GM23338 (cell line): ENCODE data around the gene SLC13A5. TPM values are rescaled to one million over a fixed set of nuclear protein-coding genes. Genes with fewer than 3 reads are reported as not detected.

Source experiments
- ATAC-seq: fragments of 200-7000 bp; cut with Tn5 transposase; 3 replicates; pipeline ENCODE4 v1.9.1; 2020
- DNase-seq: peaks from one replicate; pipeline ENCODE4 v3.0.0-alpha.2; 2015; ENCODE audit warnings: low spot score
- H2AFZ ChIP-seq: fragments of 200-600 bp; sonication (generic); 2 replicates; pipeline ENCODE4 v1.8.0; 2016; ENCODE audit warnings: antibody characterized with exemption, mild to moderate bottlenecking, moderate library complexity
- H3F3A ChIP-seq: fragments of 200-600 bp; sonication (generic); replicated peaks from 2 replicates; pipeline ENCODE4 v1.8.0; 2017; ENCODE audit warnings: antibody characterized with exemption, mixed run types, low read depth
- H3K27ac ChIP-seq: fragments of 200-600 bp; sonication (generic); 2 replicates; pipeline ENCODE4 v1.6.1; 2016; ENCODE audit warnings: low read depth
- H3K27me3 ChIP-seq: fragments of 200-600 bp; sonication (generic); 2 replicates; pipeline ENCODE4 v1.8.0; 2016; ENCODE audit warnings: mild to moderate bottlenecking, mixed run types, moderate library complexity; ENCODE audit not compliant: insufficient read depth
- H3K36me3 ChIP-seq: fragments of 200-600 bp; sonication (generic); 2 replicates; pipeline ENCODE4 v1.8.0; 2016; ENCODE audit warnings: mild to moderate bottlenecking; ENCODE audit not compliant: insufficient read depth
- H3K4me1 ChIP-seq: fragments of 200-600 bp; sonication (generic); 2 replicates; pipeline ENCODE4 v1.8.0; 2016; ENCODE audit warnings: mild to moderate bottlenecking, moderate library complexity; ENCODE audit not compliant: insufficient read depth
- H3K4me2 ChIP-seq: fragments of 200-600 bp; sonication (generic); 2 replicates; pipeline ENCODE4 v1.7.1; 2017; ENCODE audit warnings: mixed run types
- H3K4me3 ChIP-seq: fragments of 200-600 bp; sonication (generic); 2 replicates; pipeline ENCODE4 v1.6.1; 2016; ENCODE audit warnings: mixed run types
- H3K79me2 ChIP-seq: fragments of 200-600 bp; sonication (generic); replicated peaks from 2 replicates; pipeline ENCODE4 v1.8.0; 2017; ENCODE audit warnings: mild to moderate bottlenecking; ENCODE audit not compliant: insufficient read depth
- H3K9me2 ChIP-seq: fragments of 200-600 bp; sonication (generic); 2 replicates; pipeline ENCODE4 v1.8.0; 2017; ENCODE audit not compliant: insufficient read depth
- H4K20me1 ChIP-seq: fragments of 200-600 bp; sonication (generic); replicated peaks from 2 replicates; pipeline ENCODE4 v1.8.0; 2017; ENCODE audit warnings: mild to moderate bottlenecking; ENCODE audit not compliant: insufficient read depth
- H3K27ac Mint-ChIP-seq: 2 replicates; pipeline ENCODE4 v1.8.0; 2020; ENCODE audit warnings: inconsistent platforms, mild to moderate bottlenecking, moderate library complexity, mixed read lengths
- H3K27me3 Mint-ChIP-seq: 3 replicates; pipeline ENCODE4 v1.8.0; 2022; ENCODE audit warnings: low read depth, mild to moderate bottlenecking, moderate library complexity, mixed read lengths, inconsistent platforms; ENCODE audit not compliant: insufficient read depth, poor library complexity
- H3K36me3 Mint-ChIP-seq: 3 replicates; pipeline ENCODE4 v1.8.0; 2021; ENCODE audit warnings: low read depth, mild to moderate bottlenecking, inconsistent platforms, moderate library complexity, mixed read lengths
- H3K4me1 Mint-ChIP-seq: 3 replicates; pipeline ENCODE4 v1.8.0; 2020; ENCODE audit warnings: mild to moderate bottlenecking, inconsistent platforms, mixed read lengths
- H3K4me3 Mint-ChIP-seq: 3 replicates; pipeline ENCODE4 v1.8.0; 2021; ENCODE audit warnings: moderate library complexity, mild to moderate bottlenecking, inconsistent platforms, mixed read lengths
- H3K9me3 Mint-ChIP-seq: 3 replicates; pipeline ENCODE4 v1.8.0; 2020; ENCODE audit warnings: moderate library complexity, mild to moderate bottlenecking, inconsistent platforms, mixed read lengths
- CREB1 ChIP-seq: fragments of 250-450 bp; sonication (Bioruptor Pico); IDR thresholded peaks from 2 replicates; pipeline ENCODE4 v1.5.0; 2020; ENCODE audit warnings: low read depth, mild to moderate bottlenecking, moderate library complexity
- EZH2 ChIP-seq: fragments of 200-600 bp; sonication (generic); IDR thresholded peaks from one replicate; pipeline ENCODE4 v1.8.0; 2017; ENCODE audit warnings: antibody characterized with exemption, mild to moderate bottlenecking, low read depth; ENCODE audit not compliant: unreplicated experiment
- EZH2phosphoT487 ChIP-seq: fragments of 200-600 bp; sonication (generic); IDR thresholded peaks from one replicate; pipeline ENCODE4 v1.8.1; 2018; ENCODE audit warnings: antibody characterized with exemption; ENCODE audit not compliant: unreplicated experiment
- JUNB ChIP-seq: IDR thresholded peaks from one replicate; pipeline ENCODE4 v1.6.1; 2016; ENCODE audit warnings: antibody characterized with exemption; ENCODE audit not compliant: unreplicated experiment
- POLR2AphosphoS5 ChIP-seq: IDR thresholded peaks from 2 replicates; pipeline ENCODE4 v1.6.1; 2016; ENCODE audit warnings: antibody characterized with exemption, low read depth
- STAT1 ChIP-seq: IDR thresholded peaks from one replicate; pipeline ENCODE4 v1.6.1; 2016; ENCODE audit warnings: antibody characterized with exemption; ENCODE audit not compliant: unreplicated experiment
- ZNF114 ChIP-seq: fragments of 250-450 bp; sonication (Bioruptor Pico); IDR thresholded peaks from 2 replicates; pipeline ENCODE4 v1.5.0; 2020; ENCODE audit warnings: mild to moderate bottlenecking, moderate library complexity
- ZNF331 ChIP-seq: fragments of 250-450 bp; sonication (Bioruptor Pico); IDR thresholded peaks from 2 replicates; pipeline ENCODE4 v1.5.0; 2020; ENCODE audit warnings: low read depth, mild to moderate bottlenecking, moderate library complexity
- polyA plus RNA-seq: library from polyadenylated mRNA; unstranded; fragments of >200 nt; fragmentation: Nextera tagmentation; extraction: Ambion mirVana; gene quantifications from 2 replicates; pipeline ENCODE4 v1.2.1, GENCODE V29; 2016
- total RNA-seq: library from RNA; depleted of rRNA; stranded (reverse); fragments of >200 nt; shearing (Covaris generic); gene quantifications from 2 replicates; pipeline ENCODE4 v1.2.3, GENCODE V29; 2014
- TF ChIP-seq, protein P1 (sequence below): fragments of 250-450 bp; sonication (Bioruptor Pico); IDR thresholded peaks from 2 replicates; pipeline ENCODE4 v1.5.0; 2020; ENCODE audit warnings: mild to moderate bottlenecking, moderate library complexity
- TF ChIP-seq, protein P2 (sequence below): IDR thresholded peaks from 2 replicates; pipeline ENCODE4 v1.6.1; 2016; ENCODE audit warnings: antibody characterized with exemption
- TF ChIP-seq, protein P3 (sequence below), 2 experiments: fragments of 200-600 bp in 1 of 2; sonication (generic) in 1 of 2; conservative IDR thresholded peaks; 2 replicates each; pipeline versions ENCODE4 v1.5.1 to v1.6.1; 2016 to 2017; ENCODE audit warnings: antibody characterized with exemption in 2 of 2, low read depth in 2 of 2, mild to moderate bottlenecking in 2 of 2, moderate library complexity in 1 of 2

The SLC13A5 gene
- total and polyA plus RNA-seq, 2 experiments from 2014 or later: 1.2 to 2.3 TPM

DNA sequence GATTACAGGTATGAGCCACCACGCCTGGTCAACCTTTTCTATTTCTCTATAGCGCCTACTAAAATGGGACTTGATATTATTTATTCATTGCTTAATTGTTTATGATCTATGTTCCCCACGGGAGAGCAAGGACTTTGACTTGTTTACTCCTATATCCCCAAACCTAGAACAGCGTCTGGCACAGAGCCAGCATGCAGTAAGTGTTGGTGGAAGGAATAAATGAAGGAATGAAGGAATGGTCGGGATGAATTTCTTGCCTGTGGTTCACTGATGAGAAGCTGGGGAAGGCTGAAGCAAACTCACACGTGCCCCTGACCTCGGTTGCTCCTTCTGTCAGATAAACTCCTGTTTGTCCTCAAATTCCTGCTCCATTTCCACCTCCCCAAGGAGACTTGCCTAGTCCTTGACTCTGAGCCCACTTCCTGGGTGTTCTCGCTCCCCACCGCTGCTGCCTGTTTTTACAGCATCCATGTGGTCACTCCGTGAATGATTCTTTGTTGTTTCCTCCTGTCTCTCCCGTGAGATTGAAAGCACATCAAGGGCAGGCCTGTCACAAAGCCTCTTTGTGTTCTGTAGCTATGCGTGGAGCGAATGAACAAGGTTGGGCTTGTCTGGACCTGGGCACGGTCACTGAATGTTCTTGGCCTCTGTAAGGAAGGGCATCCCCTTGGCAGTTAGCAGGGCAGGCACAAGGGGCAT lies 44.3 kb downstream of the SLC13A5 start:
- no peak for TF ChIP-seq ZNF114 (CRISPR knock-in tag)
- TF ChIP-seq, protein P1, sequence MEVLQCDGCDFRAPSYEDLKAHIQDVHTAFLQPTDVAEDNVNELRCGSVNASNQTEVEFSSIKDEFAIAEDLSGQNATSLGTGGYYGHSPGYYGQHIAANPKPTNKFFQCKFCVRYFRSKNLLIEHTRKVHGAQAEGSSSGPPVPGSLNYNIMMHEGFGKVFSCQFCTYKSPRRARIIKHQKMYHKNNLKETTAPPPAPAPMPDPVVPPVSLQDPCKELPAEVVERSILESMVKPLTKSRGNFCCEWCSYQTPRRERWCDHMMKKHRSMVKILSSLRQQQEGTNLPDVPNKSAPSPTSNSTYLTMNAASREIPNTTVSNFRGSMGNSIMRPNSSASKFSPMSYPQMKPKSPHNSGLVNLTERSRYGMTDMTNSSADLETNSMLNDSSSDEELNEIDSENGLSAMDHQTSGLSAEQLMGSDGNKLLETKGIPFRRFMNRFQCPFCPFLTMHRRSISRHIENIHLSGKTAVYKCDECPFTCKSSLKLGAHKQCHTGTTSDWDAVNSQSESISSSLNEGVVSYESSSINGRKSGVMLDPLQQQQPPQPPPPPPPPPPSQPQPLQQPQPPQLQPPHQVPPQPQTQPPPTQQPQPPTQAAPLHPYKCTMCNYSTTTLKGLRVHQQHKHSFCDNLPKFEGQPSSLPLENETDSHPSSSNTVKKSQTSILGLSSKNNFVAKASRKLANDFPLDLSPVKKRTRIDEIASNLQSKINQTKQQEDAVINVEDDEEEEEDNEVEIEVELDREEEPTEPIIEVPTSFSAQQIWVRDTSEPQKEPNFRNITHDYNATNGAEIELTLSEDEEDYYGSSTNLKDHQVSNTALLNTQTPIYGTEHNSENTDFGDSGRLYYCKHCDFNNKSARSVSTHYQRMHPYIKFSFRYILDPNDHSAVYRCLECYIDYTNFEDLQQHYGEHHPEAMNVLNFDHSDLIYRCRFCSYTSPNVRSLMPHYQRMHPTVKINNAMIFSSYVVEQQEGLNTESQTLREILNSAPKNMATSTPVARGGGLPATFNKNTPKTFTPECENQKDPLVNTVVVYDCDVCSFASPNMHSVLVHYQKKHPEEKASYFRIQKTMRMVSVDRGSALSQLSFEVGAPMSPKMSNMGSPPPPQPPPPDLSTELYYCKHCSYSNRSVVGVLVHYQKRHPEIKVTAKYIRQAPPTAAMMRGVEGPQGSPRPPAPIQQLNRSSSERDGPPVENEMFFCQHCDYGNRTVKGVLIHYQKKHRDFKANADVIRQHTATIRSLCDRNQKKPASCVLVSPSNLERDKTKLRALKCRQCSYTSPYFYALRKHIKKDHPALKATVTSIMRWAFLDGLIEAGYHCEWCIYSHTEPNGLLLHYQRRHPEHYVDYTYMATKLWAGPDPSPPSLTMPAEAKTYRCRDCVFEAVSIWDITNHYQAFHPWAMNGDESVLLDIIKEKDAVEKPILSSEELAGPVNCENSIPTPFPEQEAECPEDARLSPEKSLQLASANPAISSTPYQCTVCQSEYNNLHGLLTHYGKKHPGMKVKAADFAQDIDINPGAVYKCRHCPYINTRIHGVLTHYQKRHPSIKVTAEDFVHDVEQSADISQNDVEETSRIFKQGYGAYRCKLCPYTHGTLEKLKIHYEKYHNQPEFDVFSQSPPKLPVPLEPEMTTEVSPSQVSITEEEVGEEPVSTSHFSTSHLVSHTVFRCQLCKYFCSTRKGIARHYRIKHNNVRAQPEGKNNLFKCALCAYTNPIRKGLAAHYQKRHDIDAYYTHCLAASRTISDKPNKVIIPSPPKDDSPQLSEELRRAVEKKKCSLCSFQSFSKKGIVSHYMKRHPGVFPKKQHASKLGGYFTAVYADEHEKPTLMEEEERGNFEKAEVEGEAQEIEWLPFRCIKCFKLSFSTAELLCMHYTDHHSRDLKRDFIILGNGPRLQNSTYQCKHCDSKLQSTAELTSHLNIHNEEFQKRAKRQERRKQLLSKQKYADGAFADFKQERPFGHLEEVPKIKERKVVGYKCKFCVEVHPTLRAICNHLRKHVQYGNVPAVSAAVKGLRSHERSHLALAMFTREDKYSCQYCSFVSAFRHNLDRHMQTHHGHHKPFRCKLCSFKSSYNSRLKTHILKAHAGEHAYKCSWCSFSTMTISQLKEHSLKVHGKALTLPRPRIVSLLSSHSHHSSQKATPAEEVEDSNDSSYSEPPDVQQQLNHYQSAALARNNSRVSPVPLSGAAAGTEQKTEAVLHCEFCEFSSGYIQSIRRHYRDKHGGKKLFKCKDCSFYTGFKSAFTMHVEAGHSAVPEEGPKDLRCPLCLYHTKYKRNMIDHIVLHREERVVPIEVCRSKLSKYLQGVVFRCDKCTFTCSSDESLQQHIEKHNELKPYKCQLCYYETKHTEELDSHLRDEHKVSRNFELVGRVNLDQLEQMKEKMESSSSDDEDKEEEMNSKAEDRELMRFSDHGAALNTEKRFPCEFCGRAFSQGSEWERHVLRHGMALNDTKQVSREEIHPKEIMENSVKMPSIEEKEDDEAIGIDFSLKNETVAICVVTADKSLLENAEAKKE (CRISPR knock-in tag): no peak
- TF ChIP-seq POLR2AphosphoS5: no peak
- TF ChIP-seq, protein P2, sequence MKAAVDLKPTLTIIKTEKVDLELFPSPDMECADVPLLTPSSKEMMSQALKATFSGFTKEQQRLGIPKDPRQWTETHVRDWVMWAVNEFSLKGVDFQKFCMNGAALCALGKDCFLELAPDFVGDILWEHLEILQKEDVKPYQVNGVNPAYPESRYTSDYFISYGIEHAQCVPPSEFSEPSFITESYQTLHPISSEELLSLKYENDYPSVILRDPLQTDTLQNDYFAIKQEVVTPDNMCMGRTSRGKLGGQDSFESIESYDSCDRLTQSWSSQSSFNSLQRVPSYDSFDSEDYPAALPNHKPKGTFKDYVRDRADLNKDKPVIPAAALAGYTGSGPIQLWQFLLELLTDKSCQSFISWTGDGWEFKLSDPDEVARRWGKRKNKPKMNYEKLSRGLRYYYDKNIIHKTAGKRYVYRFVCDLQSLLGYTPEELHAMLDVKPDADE: no peak
- TF ChIP-seq EZH2: no peak
- TF ChIP-seq ZNF331 (CRISPR knock-in tag): no peak
- TF ChIP-seq JUNB: no peak
- no peak for TF ChIP-seq STAT1
- no peak for TF ChIP-seq CREB1 (CRISPR knock-in tag)
- no peak for TF ChIP-seq EZH2phosphoT487
- TF ChIP-seq, protein P3, sequence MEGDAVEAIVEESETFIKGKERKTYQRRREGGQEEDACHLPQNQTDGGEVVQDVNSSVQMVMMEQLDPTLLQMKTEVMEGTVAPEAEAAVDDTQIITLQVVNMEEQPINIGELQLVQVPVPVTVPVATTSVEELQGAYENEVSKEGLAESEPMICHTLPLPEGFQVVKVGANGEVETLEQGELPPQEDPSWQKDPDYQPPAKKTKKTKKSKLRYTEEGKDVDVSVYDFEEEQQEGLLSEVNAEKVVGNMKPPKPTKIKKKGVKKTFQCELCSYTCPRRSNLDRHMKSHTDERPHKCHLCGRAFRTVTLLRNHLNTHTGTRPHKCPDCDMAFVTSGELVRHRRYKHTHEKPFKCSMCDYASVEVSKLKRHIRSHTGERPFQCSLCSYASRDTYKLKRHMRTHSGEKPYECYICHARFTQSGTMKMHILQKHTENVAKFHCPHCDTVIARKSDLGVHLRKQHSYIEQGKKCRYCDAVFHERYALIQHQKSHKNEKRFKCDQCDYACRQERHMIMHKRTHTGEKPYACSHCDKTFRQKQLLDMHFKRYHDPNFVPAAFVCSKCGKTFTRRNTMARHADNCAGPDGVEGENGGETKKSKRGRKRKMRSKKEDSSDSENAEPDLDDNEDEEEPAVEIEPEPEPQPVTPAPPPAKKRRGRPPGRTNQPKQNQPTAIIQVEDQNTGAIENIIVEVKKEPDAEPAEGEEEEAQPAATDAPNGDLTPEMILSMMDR (conservative IDR thresholded peaks at IDR 0.05; ENCODE audit: low read depth in 2 of 2): no peak
- Histone ChIP-seq H3K9me2 (no peaks in the 10 kb centered on the region), H3K4me2 (no peak overlapping the region), H4K20me1 (peaks cover 7% of the 10 kb centered on the region; the same call in 1 of the 2 replicates), H3K27me3 (peaks cover 13% of the 10 kb centered on the region), H3F3A (no peaks in the 10 kb centered on the region), H3K4me3 (no peak overlapping the region), H3K27ac (no peak overlapping the region), H3K79me2 (no peaks in the 10 kb centered on the region), H3K4me1 (no peaks in the 10 kb centered on the region), H3K36me3 (no peaks in the 10 kb centered on the region), H2AFZ (no peak overlapping the region)
- Mint-ChIP-seq H3K36me3 (no peaks in the 10 kb centered on the region), H3K27ac (no peak overlapping the region), H3K4me1 (peaks cover 8% of the 10 kb centered on the region; the same call in 2 of the 3 replicates), H3K4me3 (no peak overlapping the region), H3K9me3 (no peaks in the 10 kb centered on the region), H3K27me3 (peaks cover 16% of the 10 kb centered on the region)
- ATAC-seq (no peak), DNase-seq (no peak)
